Body of pancreas (tissue), 4 donors: ENCODE results near the gene DSPP.

Experiments
- CTCF ChIP-seq, 7 experiments: fragments of 450-650 bp in 4 of 7; fragments of 200-600 bp in 3 of 7; sonication (generic) in 3 of 7; IDR thresholded peaks; one replicate each; pipeline ENCODE4 v1.5.1; 2016 to 2019; ENCODE audit warnings: antibody characterized with exemption in 7 of 7
- POLR2A ChIP-seq, 3 donors: fragments of 450-650 bp; IDR thresholded peaks; one replicate each; pipeline ENCODE4 v1.6.1; 2016; ENCODE audit warnings: antibody characterized with exemption in 3 of 3, mild to moderate bottlenecking in 2 of 3

- TF ChIP-seq CTCF (IDR thresholded peaks at IDR 0.05): no peak
- TF ChIP-seq POLR2A (IDR thresholded peaks at IDR 0.05): no peak
These were observed at the start of gene DSPP for GRCh38 chr4:87608229-87608628.
